HG03139 (cell line): Measurements from ENCODE around the gene CFAP52.
"Not testable (repeated sequence)": the region's sequence is repeated elsewhere in the genome, so short reads cannot be mapped to it uniquely, and the experiment has no call there.

Experiments used
- ATAC-seq: cut with Tn5 transposase; IDR thresholded peaks from one replicate; pipeline ENCODE4 v1.9.1; 2021; ENCODE audit not compliant: unreplicated experiment

CFAP52 gene

DNA sequence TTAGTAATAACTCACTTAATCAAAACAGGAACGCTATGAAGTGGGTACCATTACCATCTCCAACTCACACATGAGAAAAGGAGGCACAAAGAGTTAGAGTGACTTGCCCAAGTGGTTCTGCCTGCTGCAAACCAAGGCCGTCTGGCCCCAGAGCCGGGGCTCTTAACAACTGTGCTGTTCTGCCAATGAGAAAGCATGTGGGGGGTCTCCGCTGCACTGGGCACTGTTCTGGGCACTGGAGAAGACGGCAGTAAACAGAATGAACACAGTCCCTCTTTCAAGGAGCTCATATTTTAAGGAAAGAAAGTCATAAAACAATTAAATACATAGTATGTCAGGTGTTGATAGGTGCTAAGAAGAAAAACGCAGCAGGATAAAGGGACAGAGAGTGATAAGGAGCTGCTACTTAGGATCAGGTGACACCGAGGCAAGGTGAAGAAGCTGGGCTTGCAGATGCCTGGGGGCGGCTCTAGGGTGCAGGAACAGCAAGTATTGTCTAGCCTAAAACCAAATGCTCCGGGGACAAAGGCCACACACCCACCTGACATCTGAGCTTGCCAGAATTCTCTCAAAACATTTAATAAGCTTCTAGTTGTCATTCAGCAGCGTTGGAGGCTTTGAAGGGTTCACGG lies 7.4 kb upstream of the CFAP52 start:
- ATAC-seq: no peak

DNA sequence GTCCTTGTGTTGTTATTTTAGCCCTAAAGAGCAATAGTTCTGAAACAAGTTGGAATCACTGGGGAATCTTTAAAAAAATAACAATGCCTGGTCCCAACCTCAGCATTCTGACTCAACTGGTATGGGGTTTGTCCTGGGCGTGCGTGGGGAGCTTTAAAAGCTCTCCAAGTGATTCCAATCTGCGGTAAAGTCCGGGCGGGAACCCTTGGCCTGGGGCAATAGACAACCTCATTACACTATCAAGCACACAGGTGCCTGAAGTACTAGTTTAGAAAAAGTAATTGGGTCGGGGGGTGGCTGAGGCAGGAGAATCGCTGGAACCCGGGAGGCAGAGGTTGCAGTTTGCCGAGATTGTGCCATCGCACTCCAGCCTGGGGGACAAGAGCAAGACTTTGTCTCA lies 5.2 kb upstream of the CFAP52 start:
- no peak for ATAC-seq

GRCh38 chr17:9575381-9576101 lies 901 bp upstream of the CFAP52 start, which contains the start of gene STX8:
Gene STX8, minus strand, starts transcription at chr17:9575820. Its CDS starts 12 bp downstream, at chr17:9575808.
- ATAC-seq: no peak

DNA sequence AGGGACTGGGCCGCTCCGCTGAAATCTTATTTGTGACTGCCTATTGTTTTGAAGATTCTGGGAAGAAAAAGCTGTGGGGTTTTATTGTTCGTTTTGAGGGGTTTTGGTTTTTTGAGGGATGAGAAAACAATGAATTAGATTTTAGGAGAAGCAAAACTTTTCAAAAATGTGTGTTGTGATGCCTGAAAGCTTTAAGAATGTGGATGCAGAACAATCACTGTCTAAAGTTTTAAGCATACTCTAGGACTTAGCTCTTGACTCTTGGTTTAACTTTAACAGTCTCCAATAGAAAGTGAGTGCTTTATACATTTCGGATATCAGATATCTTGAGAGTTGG lies 899 bp downstream of the CFAP52 start:
- no peak for ATAC-seq

GRCh38 chr17:9587969-9588656 lies 11.7 kb downstream of the CFAP52 start:
- no peak for ATAC-seq

DNA sequence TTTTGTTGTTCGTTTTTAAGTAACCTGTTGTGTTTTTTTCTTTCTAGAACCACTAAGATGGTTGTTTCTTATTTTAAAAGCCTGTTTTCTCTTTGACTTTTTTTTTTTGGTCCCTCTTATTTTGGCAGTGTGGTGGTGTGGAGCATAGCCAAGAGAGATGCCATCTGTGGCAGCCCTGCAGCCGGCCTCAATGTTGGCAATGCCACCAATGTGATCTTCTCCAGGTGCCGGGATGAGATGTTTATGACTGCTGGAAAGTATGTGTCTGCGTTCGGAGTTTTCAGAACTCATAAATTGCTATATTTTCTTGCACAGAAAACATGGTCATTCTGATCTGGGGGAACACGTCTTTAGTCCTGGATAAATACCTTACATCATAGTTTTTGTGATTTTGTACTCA lies 17.6 kb downstream of the CFAP52 start:
- ATAC-seq: no peak

GRCh38 chr17:9597638-9598037 lies 21.2 kb downstream of the CFAP52 start:
- ATAC-seq: not testable (repeated sequence)

DNA sequence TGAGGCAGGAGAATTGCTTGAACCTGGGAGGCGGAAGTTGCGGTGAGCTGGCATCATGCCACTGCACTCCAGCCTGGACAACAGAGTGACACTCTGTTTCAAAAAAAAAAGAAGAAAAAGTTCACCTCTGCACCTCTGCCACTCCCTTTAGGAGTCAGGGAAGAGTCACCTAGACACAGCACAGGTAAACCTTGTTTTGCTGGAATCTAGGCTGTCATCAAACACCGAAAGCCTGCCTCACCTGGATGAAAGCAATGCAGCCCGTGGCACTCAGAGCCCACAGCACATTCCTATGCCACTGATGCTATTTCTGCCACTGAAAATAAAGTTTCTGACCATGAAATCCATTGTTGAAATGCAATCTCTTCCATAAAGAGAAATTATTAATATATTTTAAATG lies 22.2 kb downstream of the CFAP52 start:
- ATAC-seq: no peak

- ATAC-seq: not testable (repeated sequence)
Observed at GRCh38 chr17:9604583-9604982, 28.1 kb downstream of the CFAP52 start.

DNA sequence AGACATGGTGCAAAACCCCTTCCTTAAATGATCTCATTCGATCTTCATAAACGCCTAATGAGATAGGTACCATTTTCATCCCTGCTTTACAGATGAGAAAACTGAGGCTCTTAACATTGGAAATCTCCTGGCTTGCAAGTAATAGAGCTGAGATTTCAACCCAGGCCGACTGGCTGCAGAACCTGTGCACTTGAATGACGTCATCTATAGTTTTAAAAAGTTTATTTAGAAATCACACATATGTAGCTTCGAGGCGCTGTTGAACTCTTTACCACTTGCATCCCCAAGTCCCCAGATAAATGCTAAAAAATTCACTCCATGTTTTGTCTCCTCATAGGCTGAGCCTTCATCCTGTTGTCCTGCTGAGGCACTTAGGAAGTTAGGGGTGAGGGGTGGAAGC lies 30.0 kb downstream of the CFAP52 start:
- ATAC-seq: no peak

DNA sequence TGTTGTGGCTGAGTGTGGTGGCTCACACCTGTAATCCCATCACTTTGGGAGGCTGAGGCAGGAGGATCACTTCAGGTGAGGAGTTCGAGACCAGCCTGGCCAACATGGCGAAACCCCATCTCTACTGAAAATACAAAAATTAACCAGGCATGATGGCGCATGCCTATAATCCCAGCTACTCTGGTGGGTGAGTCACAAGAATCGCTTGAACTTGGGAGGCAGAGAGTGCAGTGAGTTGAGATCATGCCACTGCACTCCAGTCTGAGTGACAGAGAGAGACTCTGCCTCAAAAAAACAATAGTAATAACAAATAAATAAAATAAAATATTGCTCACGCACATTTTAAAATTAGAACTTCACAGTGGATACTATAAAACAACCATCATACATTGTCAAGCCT lies 30.6 kb downstream of the CFAP52 start:
- not testable (repeated sequence) for ATAC-seq

- no peak for ATAC-seq
Observed at GRCh38 chr17:9611557-9611956, 35.1 kb downstream of the CFAP52 start.

DNA sequence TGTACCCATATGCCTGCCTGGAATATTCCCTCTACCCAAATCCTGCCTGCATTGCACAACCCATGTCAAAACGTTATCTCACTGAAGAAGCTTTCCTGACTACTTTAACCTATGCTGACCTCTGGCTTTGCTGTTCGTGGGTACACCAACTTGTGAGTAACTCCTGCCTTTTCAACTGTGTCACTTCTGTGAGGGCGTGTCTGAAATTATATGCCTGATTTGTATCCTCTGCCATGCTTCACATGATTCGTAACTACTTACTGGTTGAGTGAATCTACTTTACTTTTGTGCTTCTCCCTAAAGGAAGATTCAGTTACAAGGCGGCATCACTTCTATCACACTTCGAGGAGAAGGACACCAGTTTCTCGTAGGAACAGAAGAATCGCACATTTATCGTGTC lies 35.6 kb downstream of the CFAP52 start:
- no peak for ATAC-seq

- ATAC-seq: no peak
Observed at GRCh38 chr17:9615486-9615885, 39.0 kb downstream of the CFAP52 start.

DNA sequence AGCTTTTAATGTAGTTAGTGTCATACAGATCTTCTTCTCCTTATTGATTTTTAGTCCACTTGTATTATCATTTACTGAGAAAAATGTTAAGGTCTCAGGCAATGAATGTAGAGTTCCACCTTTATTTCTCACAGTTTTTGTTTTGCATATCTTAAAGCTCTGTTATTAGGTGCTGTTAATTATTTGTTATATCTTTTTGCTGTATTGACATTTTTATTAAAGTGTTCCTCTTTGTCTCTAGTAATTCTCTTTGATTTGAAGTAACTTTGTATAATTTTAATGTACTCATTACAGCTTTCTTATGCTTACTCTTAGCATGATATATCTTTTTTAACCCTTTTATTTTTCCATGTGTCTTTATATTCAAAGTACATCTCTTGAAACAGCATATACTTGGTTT lies 46.5 kb downstream of the CFAP52 start:
- no peak for ATAC-seq

- no peak for ATAC-seq
Observed at GRCh38 chr17:9628509-9628908, 52.1 kb downstream of the CFAP52 start.

DNA sequence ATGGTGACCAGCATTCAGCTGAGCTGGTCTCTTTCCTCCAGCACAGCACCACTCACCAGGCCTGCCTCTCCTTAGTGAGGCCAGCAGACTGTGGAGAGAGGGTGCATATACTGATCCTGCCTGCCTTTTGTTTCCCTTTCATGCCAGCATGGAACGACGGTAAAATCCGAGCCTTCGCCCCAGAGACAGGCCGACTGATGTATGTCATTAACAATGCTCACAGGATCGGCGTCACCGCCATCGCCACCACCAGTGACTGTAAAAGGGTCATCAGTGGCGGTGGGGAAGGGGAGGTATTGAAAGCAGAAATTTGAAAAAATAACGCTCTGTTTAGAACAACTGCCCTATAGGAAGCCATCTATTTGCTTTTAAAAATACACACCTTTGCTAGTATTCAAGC lies 56.3 kb downstream of the CFAP52 start:
- ATAC-seq: no peak

DNA sequence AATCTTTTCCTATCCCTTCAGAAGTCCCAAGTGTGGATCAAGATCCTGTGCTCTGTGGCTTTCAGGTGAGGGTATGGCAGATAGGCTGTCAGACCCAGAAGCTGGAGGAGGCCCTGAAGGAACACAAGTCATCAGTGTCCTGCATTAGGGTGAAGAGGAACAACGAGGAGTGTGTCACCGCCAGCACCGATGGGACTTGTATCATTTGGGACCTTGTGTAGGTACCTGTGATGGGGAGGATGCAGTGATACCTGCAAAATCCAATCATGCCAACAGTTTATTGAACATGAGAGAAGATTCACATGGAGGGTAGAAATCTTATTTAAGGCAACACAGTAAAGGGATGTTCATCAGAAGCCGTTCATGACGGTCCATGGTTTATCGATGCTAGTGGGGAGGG lies 58.9 kb downstream of the CFAP52 start:
- no peak for ATAC-seq

- no peak for ATAC-seq
Observed at GRCh38 chr17:9636501-9636900, 60.1 kb downstream of the CFAP52 start.

GRCh38 chr17:9640388-9640787 lies 63.9 kb downstream of the CFAP52 start:
- ATAC-seq: not testable (repeated sequence)

DNA sequence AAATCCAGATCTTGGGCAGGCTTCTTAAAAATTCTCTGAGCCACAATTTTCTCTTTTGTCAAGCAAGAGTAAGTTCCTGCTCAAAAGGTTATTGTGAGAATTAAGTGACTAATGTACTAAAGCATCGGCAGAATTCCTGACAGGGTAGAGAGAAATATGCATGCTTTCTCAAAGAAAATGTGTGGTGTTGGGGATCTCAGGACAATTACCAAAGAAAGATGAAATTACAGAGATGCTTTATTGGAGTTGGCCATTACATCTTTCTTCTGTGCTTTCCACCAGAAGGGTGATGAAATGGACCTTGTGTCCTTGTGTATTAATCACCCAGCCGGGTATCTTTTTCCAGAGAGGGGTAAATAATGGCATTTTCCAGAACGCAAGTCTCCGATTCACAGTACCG lies 67.2 kb downstream of the CFAP52 start:
- no peak for ATAC-seq
